ENCODE measurements around the gene TGFBR3L. TPM values are rescaled to one million over a fixed set of nuclear protein-coding genes. Genes with fewer than 3 reads are reported as not detected.

The TGFBR3L gene
- total RNA-seq, 1 donor from 2014 or later: 1.2 TPM

DNA sequence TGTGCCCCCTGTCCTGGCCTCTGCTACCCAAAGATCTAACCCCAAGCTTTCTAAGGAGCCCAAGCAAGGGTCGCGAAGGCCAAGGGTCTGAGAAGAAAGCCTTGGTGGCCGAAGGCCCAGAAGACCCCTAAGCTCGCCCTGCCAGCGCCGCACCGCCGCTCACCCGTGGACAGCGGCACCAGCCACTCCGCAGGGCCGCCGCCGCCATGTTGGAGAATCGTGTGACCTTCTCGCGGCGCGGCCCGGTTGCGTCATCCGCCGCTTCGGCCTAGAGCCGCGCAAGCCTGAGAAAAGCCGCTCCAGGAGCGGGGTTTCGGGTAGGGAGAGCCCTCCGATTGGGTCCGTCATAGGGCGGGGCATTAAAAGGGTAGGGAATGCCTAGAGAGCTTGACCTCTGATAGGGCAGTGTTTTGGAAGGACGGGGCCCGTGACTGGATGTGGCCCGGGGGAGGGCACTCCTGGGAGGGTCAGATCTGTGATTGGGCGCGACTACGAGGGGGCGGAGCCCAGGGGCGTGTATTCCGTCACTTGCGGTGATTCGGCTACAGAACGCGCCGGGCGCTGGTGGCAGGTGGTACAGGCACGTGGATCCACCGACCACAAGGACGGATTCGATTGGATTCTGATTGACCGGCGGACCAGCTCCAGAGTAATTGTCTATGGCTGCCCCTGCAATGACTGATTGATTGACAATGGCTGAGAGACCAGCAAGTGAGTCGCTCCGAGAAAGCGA is 29.0 kb downstream of the TGFBR3L start, which contains the start of gene TIMM44:
TIMM44 (minus strand) TSS at position 223 of the 733 bp plus-strand sequence; CDS start at position 208, 15 bp downstream.
- DNase-seq: peak; percentile 99
- intact Hi-C loops (cut with DNase I): loop anchor here (10.0 kb wide), 1 partner anchor 311 kb away; no protein-coding TSS in a partner anchor

GRCh38 chr19:7944177-7944761 is 29.6 kb downstream of the TGFBR3L start:
- Histone ChIP-seq H3K27me3 (no peaks in the 10 kb centered on the region), H3K9me3 (no peaks in the 10 kb centered on the region), H3K27ac (peak overlapping the region; percentile 88), H3K36me3 (peaks cover 16% of the 10 kb centered on the region), H3K4me3 (peak overlapping the region; percentile 92), H3K4me1 (peaks cover 12% of the 10 kb centered on the region)
- DNase-seq (peak; percentile 87), ATAC-seq (peak; percentile 66)
- TF ChIP-seq, protein P1, sequence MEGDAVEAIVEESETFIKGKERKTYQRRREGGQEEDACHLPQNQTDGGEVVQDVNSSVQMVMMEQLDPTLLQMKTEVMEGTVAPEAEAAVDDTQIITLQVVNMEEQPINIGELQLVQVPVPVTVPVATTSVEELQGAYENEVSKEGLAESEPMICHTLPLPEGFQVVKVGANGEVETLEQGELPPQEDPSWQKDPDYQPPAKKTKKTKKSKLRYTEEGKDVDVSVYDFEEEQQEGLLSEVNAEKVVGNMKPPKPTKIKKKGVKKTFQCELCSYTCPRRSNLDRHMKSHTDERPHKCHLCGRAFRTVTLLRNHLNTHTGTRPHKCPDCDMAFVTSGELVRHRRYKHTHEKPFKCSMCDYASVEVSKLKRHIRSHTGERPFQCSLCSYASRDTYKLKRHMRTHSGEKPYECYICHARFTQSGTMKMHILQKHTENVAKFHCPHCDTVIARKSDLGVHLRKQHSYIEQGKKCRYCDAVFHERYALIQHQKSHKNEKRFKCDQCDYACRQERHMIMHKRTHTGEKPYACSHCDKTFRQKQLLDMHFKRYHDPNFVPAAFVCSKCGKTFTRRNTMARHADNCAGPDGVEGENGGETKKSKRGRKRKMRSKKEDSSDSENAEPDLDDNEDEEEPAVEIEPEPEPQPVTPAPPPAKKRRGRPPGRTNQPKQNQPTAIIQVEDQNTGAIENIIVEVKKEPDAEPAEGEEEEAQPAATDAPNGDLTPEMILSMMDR (IDR thresholded peaks at IDR 0.05): peak; percentile 82
- intact Hi-C loops (cut with DNase I): loop anchor here (10.0 kb wide), 1 partner anchor 311 kb away; no protein-coding TSS in a partner anchor

More for the DNA sequence above, 29.0 kb downstream of the TGFBR3L start, which contains the start of gene TIMM44:
- Histone ChIP-seq H3K27me3 (no peaks in the 10 kb centered on the region), H3K36me3 (peaks cover 22% of the 10 kb centered on the region), H3K4me3 (peak within 1 kb of the TSS; percentile 92), H3K9me3 (no peaks in the 10 kb centered on the region), H3K4me1 (peaks cover 12% of the 10 kb centered on the region), H3K27ac (peak within 1 kb of the TSS; percentile 98)
- ATAC-seq: peak; percentile 99
- TF ChIP-seq, protein P1 (IDR thresholded peaks at IDR 0.05): no peak

DNA sequence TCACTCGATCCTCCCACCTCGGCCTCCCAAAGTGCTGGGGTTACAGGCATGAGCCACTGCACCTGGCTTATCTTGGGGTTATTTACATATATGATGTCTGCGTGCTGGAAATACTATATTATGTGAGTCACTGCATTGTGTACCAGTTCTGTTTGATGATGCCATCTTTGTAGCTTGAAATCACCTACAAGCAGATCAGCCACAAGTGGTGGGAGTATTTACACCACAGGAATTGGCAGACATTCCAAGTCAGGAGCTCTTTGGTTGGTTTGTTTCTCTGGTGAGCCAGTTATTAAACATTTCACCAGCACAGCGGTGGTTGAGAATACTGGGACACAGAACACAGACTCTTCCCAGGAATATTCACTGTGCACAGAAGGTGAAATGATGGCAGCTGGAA is 33.3 kb downstream of the TGFBR3L start:
- intact Hi-C loops (cut with DNase I): loop anchor here (10.0 kb wide), 1 partner anchor 307 kb away; no protein-coding TSS in a partner anchor

DNA sequence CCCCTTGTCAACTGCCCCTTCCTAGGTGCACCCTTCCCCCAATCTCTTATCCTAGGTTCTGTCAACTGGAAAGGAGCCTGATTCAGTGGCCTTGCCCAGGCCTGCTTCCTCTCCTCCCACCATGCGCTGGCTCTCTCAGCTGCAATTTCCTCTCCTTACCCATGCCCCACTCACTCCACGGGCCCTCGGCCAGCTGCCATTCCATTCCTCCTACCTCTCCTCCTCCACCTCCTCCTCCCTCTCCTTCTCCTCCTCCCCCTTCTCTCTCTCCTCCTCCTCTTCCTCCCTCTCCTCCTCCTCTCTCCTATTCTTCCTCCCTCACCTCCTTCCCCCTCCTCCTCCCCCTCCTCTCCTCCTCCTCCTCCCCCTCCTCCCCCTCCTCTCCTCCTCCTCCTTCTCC is 38.4 kb downstream of the TGFBR3L start:
- DNase-seq: no peak
- H3K4me3 ChIP-seq: no peak overlapping the region
- TF ChIP-seq, protein P1 (IDR thresholded peaks at IDR 0.05): no peak
- H3K4me1 ChIP-seq: peaks cover 5% of the 10 kb centered on the region
- no peaks in the 10 kb centered on the region for H3K36me3 ChIP-seq
- H3K9me3 ChIP-seq: no peaks in the 10 kb centered on the region
- no peaks in the 10 kb centered on the region for H3K27me3 ChIP-seq
- ATAC-seq: peak; percentile 81
- no peak overlapping the region for H3K27ac ChIP-seq
- intact Hi-C loops (cut with DNase I): no loop called here

More for the DNA sequence above, 33.3 kb downstream of the TGFBR3L start:
- DNase-seq: no peak
- ATAC-seq: no peak
- Histone ChIP-seq H3K27me3 (no peaks in the 10 kb centered on the region), H3K36me3 (no peaks in the 10 kb centered on the region), H3K27ac (no peak overlapping the region), H3K4me3 (no peak overlapping the region), H3K4me1 (peaks cover 8% of the 10 kb centered on the region), H3K9me3 (no peaks in the 10 kb centered on the region)
- TF ChIP-seq, protein P1 (IDR thresholded peaks at IDR 0.05): no peak

DNA sequence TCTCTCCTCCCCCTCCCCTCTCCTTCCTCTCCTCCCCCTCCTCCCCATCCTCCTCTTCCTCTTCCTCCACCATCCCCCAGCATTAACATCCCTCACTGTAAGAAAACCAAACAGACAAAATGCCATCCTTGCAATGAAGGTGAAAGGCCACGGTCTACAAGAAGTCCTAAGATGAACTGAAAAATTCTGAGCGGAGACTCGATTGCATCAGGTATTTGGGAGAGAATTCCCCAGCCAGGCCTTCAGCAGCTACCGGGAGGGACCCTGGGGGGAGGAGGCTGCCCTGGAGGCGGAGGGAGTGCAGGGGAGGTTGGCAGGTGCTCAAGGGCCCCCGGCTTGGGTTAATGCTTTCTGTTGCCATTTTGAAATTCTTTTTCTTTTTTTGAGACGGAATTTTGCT is 38.9 kb downstream of the TGFBR3L start:
- intact Hi-C loops (cut with DNase I): no loop called here
- no peak for DNase-seq
- Histone ChIP-seq H3K36me3 (no peaks in the 10 kb centered on the region), H3K9me3 (no peaks in the 10 kb centered on the region), H3K27ac (no peak overlapping the region), H3K4me3 (no peak overlapping the region), H3K27me3 (no peaks in the 10 kb centered on the region), H3K4me1 (peaks cover 5% of the 10 kb centered on the region)
- no peak for ATAC-seq
- TF ChIP-seq, protein P1 (IDR thresholded peaks at IDR 0.05): no peak
